ENCODE data around the gene JADE1. TPM values are rescaled to one million over a fixed set of nuclear protein-coding genes. Genes with fewer than 3 reads are reported as not detected.

The JADE1 gene
- total RNA-seq, 2 donors from 2014 or later = 22.2 to 27.3 TPM

GRCh38 chr4:128915544-128915943, 106.0 kb downstream of the JADE1 start:
- H3K36me3 Mint-ChIP-seq (ENCODE audit: low read depth) = no peaks in the 10 kb centered on the region
- no peak overlapping the region for H3K27ac Mint-ChIP-seq
- no peak overlapping the region for H3K4me3 Mint-ChIP-seq
- ATAC-seq (replicated peaks) = no peak
- no peaks in the 10 kb centered on the region for H3K9me3 Mint-ChIP-seq
- no peaks in the 10 kb centered on the region for H3K27me3 Mint-ChIP-seq
- H3K4me1 Mint-ChIP-seq = peaks cover 12% of the 10 kb centered on the region

- ATAC-seq (replicated peaks) = no peak
- Mint-ChIP-seq H3K4me3 (no peak overlapping the region), H3K27me3 (no peaks in the 10 kb centered on the region), H3K9me3 (no peaks in the 10 kb centered on the region), H3K27ac (no peak overlapping the region), H3K4me1 (peaks cover 12% of the 10 kb centered on the region), H3K36me3 (ENCODE audit: low read depth) (no peaks in the 10 kb centered on the region)
Measured at GRCh38 chr4:128916832-128917231, 107.3 kb downstream of the JADE1 start.

- peaks cover 12% of the 10 kb centered on the region for H3K4me1 Mint-ChIP-seq
- H3K36me3 Mint-ChIP-seq (ENCODE audit: low read depth) = no peaks in the 10 kb centered on the region
- H3K4me3 Mint-ChIP-seq = no peak overlapping the region
- ATAC-seq (replicated peaks) = peak; percentile 28
- H3K27ac Mint-ChIP-seq = no peak overlapping the region
- no peaks in the 10 kb centered on the region for H3K9me3 Mint-ChIP-seq
- H3K27me3 Mint-ChIP-seq = no peaks in the 10 kb centered on the region
Measured at GRCh38 chr4:128917781-128918180, 108.3 kb downstream of the JADE1 start.

GRCh38 chr4:128921954-128922353, 112.5 kb downstream of the JADE1 start:
- no peak for ATAC-seq (replicated peaks)
- Mint-ChIP-seq H3K4me1 (peaks cover 12% of the 10 kb centered on the region), H3K9me3 (no peaks in the 10 kb centered on the region), H3K27ac (no peak overlapping the region), H3K36me3 (ENCODE audit: low read depth) (peaks cover 10% of the 10 kb centered on the region), H3K4me3 (no peak overlapping the region), H3K27me3 (no peaks in the 10 kb centered on the region)

All from activated T-helper 17 cell treated with anti-CD3 and anti-CD28 coated beads, Interleukin-2, amount 50 U/mL, for 72 hours (primary cell).